ENCODE results near the gene RALGPS1. TPM values are rescaled to one million over a fixed set of nuclear protein-coding genes. Genes with fewer than 3 reads are reported as not detected.

The RALGPS1 gene
- 0.42 and 2.4 TPM in 2 replicates for total RNA-seq (2014; rRNA removed; shearing (Covaris generic))
- 0.98 and 1.0 TPM in 2 replicates for polyA plus RNA-seq (2015; cell fraction: cytosol; rRNA removed)
- 0.57 and 1.4 TPM in 2 replicates for polyA plus RNA-seq (2015; cell fraction: nucleus; rRNA removed)

GRCh38 chr9:126914458-126915280 lies at the start of gene RALGPS1:
Gene RALGPS1 (plus strand): TSS chr9:126914782. CDS start chr9:126962290, 47,508 bp downstream.
- peak; percentile 93 for DNase-seq (ENCODE audit: low read depth)

- no peak for DNase-seq (ENCODE audit: low read depth)
These were observed 45.2 kb upstream of the RALGPS1 start for GRCh38 chr9:126869368-126869767.

GRCh38 chr9:126872516-126872915 lies 42.1 kb upstream of the RALGPS1 start:
- DNase-seq (ENCODE audit: low read depth), result no peak

GRCh38 chr9:126874546-126875314 lies 39.9 kb upstream of the RALGPS1 start:
- no peak for DNase-seq (ENCODE audit: low read depth)

GRCh38 chr9:126875756-126876510 lies 38.6 kb upstream of the RALGPS1 start:
- DNase-seq (ENCODE audit: low read depth), result no peak

- no peak for DNase-seq (ENCODE audit: low read depth)
These were observed 38.1 kb upstream of the RALGPS1 start for GRCh38 chr9:126876531-126876930.

GRCh38 chr9:126877418-126877817 lies 37.2 kb upstream of the RALGPS1 start:
- DNase-seq (ENCODE audit: low read depth), result no peak

GRCh38 chr9:126879288-126879687 lies 35.3 kb upstream of the RALGPS1 start:
- no peak for DNase-seq (ENCODE audit: low read depth)

- no peak for DNase-seq (ENCODE audit: low read depth)
These were observed 34.2 kb upstream of the RALGPS1 start for GRCh38 chr9:126880226-126880946.

- no peak for DNase-seq (ENCODE audit: low read depth)
These were observed 33.6 kb upstream of the RALGPS1 start for GRCh38 chr9:126880947-126881332.

GRCh38 chr9:126882746-126883145 lies 31.8 kb upstream of the RALGPS1 start:
- no peak for DNase-seq (ENCODE audit: low read depth)

- DNase-seq (ENCODE audit: low read depth), result no peak
These were observed 30.9 kb upstream of the RALGPS1 start for GRCh38 chr9:126883636-126884035.

- DNase-seq (ENCODE audit: low read depth), result no peak
These were observed 29.4 kb upstream of the RALGPS1 start for GRCh38 chr9:126885131-126885641.

GRCh38 chr9:126886034-126886822 lies 28.4 kb upstream of the RALGPS1 start:
- DNase-seq (ENCODE audit: low read depth), result no peak

- DNase-seq (ENCODE audit: low read depth), result no peak
These were observed 27.7 kb upstream of the RALGPS1 start for GRCh38 chr9:126886897-126887296.

GRCh38 chr9:126891676-126892075 lies 22.9 kb upstream of the RALGPS1 start:
- no peak for DNase-seq (ENCODE audit: low read depth)

- no peak for DNase-seq (ENCODE audit: low read depth)
These were observed 21.5 kb upstream of the RALGPS1 start for GRCh38 chr9:126893079-126893478.

- peak; percentile 24 for DNase-seq (ENCODE audit: low read depth)
These were observed 20.5 kb upstream of the RALGPS1 start for GRCh38 chr9:126894052-126894603.

GRCh38 chr9:126902210-126902609 lies 12.4 kb upstream of the RALGPS1 start:
- no peak for DNase-seq (ENCODE audit: low read depth)
